CD4-positive, alpha-beta T cell treated with Interleukin-4 for 1 hour (primary cell): ENCODE measurements around the gene BEST4.
"Not testable (repeated sequence)": the region's sequence is repeated elsewhere in the genome, so short reads cannot be mapped to it uniquely, and the experiment has no call there.

Experiments
- DNase-seq, 2 donors: peaks; one replicate each; pipeline ENCODE4 v3.0.0-alpha.2; 2020 to 2022

The BEST4 gene

DNA sequence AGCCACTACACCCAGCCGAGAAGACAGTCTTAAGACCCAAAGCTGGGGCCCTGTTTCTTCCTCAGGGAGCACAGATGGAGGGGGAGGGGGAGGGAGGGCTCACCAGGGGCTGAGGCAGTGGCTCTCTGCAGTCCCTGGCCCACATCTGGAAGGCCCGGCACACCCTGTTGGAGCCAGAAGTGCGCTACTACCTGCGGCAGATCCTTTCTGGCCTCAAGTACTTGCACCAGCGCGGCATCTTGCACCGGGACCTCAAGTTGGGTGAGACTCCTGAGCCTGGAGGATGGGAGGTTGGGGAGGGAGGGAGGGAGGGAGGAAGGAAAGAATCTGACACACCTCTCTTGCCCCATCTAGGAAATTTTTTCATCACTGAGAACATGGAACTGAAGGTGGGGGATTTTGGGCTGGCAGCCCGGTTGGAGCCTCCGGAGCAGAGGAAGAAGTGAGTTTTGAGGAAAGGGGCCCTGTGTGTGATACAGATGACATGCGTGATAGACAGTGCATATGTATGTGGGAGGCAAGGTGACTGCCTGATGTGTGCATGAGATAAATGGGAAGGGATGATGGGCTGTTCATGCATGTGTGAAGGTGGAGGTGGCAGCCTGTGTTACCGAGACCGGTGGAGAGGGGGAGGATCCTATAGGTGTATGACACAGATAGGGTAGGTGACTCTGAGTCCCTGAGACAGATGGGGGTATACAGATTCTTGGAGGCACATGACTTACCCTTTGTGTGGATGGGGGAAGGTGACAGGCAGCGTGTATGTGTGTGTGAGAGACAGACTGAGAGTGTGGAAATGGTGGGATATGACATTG lies 13.7 kb upstream of the BEST4 start:
- peak; percentile 41 to 60 for DNase-seq

- peak; percentile 99 for DNase-seq
Observed at GRCh38 chr1:44799770-44800584, 12.0 kb upstream of the BEST4 start, which contains the start of gene PLK3. Gene PLK3, plus strand, starts transcription at chr1:44800377. Its CDS starts 87 bp downstream, at chr1:44800464.

GRCh38 chr1:44798481-44799365 lies 10.8 kb upstream of the BEST4 start:
- DNase-seq = no peak

GRCh38 chr1:44797886-44798285 lies 9.9 kb upstream of the BEST4 start:
- not testable (repeated sequence) for DNase-seq

- no peak for DNase-seq
Observed at GRCh38 chr1:44792736-44793502, 4.9 kb upstream of the BEST4 start.

GRCh38 chr1:44790968-44791801 lies 3.2 kb upstream of the BEST4 start:
- DNase-seq = no peak

GRCh38 chr1:44787506-44787905 lies 464 bp downstream of the BEST4 start:
- no peak for DNase-seq

- no peak for DNase-seq
Observed at GRCh38 chr1:44786841-44787426, 1.0 kb downstream of the BEST4 start.

DNA sequence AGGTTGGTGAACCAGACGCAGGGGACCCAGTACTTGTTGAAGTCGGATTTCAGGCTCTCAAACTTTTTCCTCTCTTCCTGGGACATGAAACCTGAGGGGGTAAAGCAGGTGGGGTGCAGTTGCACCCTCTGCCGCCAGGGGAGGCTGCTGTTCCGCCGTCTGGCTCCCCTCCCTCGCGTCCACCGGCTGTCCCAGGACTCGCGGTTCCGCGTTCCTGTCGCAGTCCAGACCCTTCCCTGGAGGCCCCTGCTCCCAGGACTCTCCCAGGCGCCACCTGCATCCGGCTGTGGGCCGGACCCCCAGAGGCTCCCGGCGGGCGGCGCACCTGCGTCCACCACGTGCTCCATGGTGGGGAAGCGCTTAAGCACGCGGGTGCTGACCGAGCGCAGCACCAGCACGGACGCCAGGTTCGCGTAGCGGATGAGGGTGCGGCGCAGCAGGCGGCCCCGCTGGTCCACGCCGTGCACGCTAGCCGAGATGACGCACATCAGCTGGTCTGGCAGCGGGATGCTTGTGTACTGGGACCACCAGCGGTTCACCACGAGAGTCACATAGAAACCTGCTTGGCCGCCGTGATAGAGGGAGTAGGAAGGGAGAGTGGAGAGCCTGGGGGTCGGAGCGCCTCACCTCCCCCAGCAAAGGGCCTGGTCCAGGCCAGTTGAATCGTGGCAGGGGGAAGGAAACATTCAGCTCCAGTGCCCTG lies 1.7 kb downstream of the BEST4 start:
- peak; percentile 78 to 82 for DNase-seq

DNA sequence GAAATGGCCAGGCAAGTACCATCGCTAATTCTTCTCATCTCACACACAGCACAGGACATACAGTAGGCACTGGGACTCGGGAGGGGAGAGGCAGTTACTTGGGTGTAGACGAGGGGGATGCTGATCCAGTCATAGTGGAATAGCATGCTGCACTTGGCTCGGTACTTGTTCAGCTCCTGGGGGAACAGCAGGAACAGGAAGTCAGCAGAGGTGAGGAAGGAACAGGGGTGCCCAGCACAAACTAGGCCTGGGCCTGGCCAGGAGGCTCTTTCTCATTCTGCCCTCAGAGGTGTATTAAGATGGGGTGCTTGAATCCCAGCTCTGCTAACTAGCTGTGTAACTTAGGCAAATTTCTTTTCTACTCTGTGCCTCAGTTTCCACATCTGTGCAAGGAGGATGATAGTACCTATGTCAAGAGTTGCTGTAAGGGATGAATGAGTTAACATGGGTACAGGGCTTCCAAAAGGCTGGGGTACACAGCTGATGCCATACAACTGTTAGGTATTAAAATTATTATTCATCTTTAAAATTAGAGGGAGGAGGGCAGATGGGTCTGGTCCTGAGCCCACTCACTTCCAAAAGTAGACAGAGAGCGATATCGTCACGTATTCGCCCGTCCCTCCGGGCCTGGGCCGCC lies 2.4 kb downstream of the BEST4 start:
- DNase-seq = no peak

DNA sequence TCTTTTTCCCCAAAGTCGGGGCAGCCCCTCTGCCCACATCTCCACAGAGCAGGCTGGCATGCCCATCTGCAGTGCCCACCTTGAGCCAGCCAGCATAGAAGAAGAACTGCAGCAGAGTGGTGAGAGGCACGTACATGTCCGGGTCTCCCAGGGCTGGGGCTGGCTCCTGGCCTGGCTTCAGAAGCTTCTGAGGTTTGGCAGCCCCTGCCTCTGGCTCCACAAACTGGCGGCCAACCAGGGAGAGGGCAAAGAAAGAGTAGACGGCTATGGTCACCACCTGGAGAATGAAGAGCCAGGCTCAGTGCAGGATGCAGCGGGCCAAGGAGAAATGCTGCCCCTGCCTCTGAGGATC lies 3.0 kb downstream of the BEST4 start:
- no peak for DNase-seq

DNA sequence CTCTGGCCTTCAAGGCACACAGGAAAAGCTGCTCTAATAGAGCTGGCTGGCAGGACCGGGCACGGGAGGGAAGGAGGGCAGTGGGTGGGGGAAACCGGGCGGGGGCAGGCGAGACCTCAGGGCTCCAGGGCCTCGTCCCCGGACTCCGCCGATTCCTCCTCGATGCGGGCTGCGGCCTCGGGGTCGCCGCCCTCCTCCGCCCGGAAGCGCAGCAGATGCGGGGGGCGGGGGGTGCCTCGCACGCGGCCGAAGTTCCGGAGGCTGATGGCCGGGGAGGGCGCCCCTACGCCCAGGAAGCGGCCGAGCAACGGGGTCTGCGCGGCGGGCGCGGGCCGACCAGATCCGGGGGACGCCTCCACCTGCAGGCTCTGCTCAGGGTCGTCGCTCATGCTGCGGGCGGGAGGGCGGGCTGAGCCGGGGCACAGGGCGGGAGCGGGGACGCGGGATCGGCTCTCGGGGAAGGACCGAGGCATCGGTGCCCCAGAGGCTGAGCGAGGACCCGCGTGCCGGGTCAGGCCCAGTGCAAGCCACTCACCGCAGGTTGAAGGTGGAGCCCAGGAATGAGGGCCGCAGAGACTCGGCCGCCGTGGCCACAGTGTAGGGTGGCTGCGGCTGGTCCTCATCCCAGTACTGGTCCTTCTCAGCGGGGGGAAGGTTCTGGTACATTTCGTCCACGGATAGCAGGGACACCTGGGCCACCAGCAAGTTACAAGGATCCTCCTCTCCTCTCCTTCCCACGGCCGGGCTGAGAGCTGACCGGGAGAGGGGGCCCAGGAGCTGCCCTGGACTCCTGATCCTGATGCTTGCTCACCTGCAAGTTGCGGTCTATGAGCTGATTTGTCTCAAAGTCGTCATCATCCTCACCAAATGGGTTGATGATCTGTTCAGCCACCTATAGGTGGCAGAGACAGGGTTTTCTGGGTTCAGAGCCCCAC lies 3.6 kb downstream of the BEST4 start:
- peak in 1 of 2 donors; percentile 41 for DNase-seq

GRCh38 chr1:44783697-44784093 lies 4.3 kb downstream of the BEST4 start:
- no peak for DNase-seq

- DNase-seq = no peak
Observed at GRCh38 chr1:44780583-44781121, 7.3 kb downstream of the BEST4 start.

- DNase-seq = no peak
Observed at GRCh38 chr1:44778705-44779576, 9.0 kb downstream of the BEST4 start.

- DNase-seq = no peak
Observed at GRCh38 chr1:44777969-44778635, 9.9 kb downstream of the BEST4 start.

GRCh38 chr1:44777547-44777946 lies 10.4 kb downstream of the BEST4 start:
- no peak for DNase-seq
